Iris pigment epithelial cell (primary cell): ENCODE measurements around the gene LMTK2.
A peak's percentile ranks its signal among the peaks of the same experiment; 100 is the strongest.

ENCODE experiments used
- DNase-seq: peaks from one replicate; pipeline ENCODE4 v3.0.0-alpha.2; 2011; ENCODE audit warnings: low read depth

The LMTK2 gene

GRCh38 chr7:98234429-98235147 lies 127.9 kb downstream of the LMTK2 start:
- peak; percentile 30 for DNase-seq

GRCh38 chr7:98235901-98236300 lies 129.2 kb downstream of the LMTK2 start:
- no peak for DNase-seq

- no peak for DNase-seq
Measured at GRCh38 chr7:98236355-98237185, 129.9 kb downstream of the LMTK2 start.

GRCh38 chr7:98238076-98238475 lies 131.4 kb downstream of the LMTK2 start:
- DNase-seq = no peak

- peak; percentile 41 for DNase-seq
Measured at GRCh38 chr7:98238976-98239375, 132.3 kb downstream of the LMTK2 start.

GRCh38 chr7:98240961-98241673 lies 134.5 kb downstream of the LMTK2 start:
- DNase-seq = peak; percentile 46

- DNase-seq = no peak
Measured at GRCh38 chr7:98241674-98242241, 135.1 kb downstream of the LMTK2 start.

GRCh38 chr7:98242342-98242741 lies 135.7 kb downstream of the LMTK2 start:
- no peak for DNase-seq

GRCh38 chr7:98242934-98243333 lies 136.3 kb downstream of the LMTK2 start:
- no peak for DNase-seq

- DNase-seq = no peak
Measured at GRCh38 chr7:98244871-98245270, 138.2 kb downstream of the LMTK2 start.

GRCh38 chr7:98248156-98248555 lies 141.5 kb downstream of the LMTK2 start:
- no peak for DNase-seq

GRCh38 chr7:98249106-98249505 lies 142.4 kb downstream of the LMTK2 start:
- no peak for DNase-seq

GRCh38 chr7:98250789-98251188 lies 144.1 kb downstream of the LMTK2 start:
- no peak for DNase-seq

GRCh38 chr7:98251231-98251600 lies 144.6 kb downstream of the LMTK2 start:
- DNase-seq = no peak

GRCh38 chr7:98251601-98252424 lies 145.2 kb downstream of the LMTK2 start, which contains the start of gene TECPR1:
TECPR1 (minus strand) TSS chr7:98252232; CDS start chr7:98246146, 6,086 bp downstream.
- DNase-seq = peak; percentile 90

- DNase-seq = no peak
Measured at GRCh38 chr7:98252425-98253054, 145.9 kb downstream of the LMTK2 start.

- no peak for DNase-seq
Measured at GRCh38 chr7:98254516-98254915, 147.9 kb downstream of the LMTK2 start.

- DNase-seq = no peak
Measured at GRCh38 chr7:98254951-98255610, 148.4 kb downstream of the LMTK2 start.

- no peak for DNase-seq
Measured at GRCh38 chr7:98256431-98256830, 149.8 kb downstream of the LMTK2 start.

GRCh38 chr7:98257701-98258100 lies 151.0 kb downstream of the LMTK2 start:
- DNase-seq = no peak
